ENCODE data around the gene FTHL17. TPM values are rescaled to one million over a fixed set of nuclear protein-coding genes. Genes with fewer than 3 reads are reported as not detected.

The FTHL17 gene
- total and polyA plus RNA-seq, 2 experiments from 2014 or later = not detected

DNA sequence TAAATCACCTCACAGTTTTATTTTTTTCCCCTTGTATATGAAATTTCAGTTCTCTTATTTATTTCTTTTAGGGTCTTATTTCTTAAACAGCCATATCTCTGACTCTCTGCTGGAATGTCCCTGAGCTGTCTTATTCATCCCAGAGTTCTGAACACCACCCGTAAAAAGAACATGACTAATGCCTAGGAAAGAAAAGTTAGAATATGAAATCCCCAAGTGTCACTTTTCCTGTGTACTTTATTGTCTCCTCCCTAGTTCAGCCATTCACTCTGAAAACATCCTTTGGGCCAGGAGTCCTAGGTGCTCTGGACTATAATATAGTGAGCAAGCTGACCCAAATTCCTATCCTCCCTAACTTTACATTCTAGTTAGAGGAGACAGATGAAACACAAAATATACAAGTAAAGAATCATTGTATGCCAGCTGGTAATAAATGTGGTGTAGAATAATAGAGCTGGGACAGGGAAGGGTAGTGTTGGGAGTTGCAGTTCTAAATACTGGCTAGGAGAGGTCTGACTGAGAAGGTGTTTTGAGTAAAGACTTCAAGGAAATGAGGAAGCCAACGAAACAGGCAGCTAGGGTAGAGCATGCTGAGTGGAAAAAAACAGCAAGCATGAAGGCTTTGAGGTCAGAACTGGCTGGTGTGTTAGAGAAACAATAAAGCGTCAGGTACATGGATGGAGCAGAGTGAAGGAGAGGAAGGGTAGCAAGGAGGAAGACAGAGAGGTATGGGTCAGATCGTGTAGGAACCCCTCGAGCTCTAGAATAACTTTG lies 40.6 kb upstream of the FTHL17 start:
- H3K79me2 ChIP-seq (ENCODE audit: insufficient read depth) = no peaks in the 10 kb centered on the region
- H3K27me3 ChIP-seq (replicated peaks; ENCODE audit: insufficient read depth) = no peaks in the 10 kb centered on the region
- H3K36me3 ChIP-seq (ENCODE audit: low read depth) = no peaks in the 10 kb centered on the region
- 39 to 41% methylated on average over 5 of the region's 5 CpGs for WGBS, 2 experiments (ENCODE audit: low coverage in 1 of 2, low lambda C conversion rate in 2 of 2, missing lambda C conversion rate in 2 of 2)
- H2AFZ ChIP-seq = no peak overlapping the region
- no peaks in the 10 kb centered on the region for H3F3A ChIP-seq (ENCODE audit: insufficient read depth)
- no peaks in the 10 kb centered on the region for H4K20me1 ChIP-seq (ENCODE audit: insufficient read depth)
- no peaks in the 10 kb centered on the region for H3K9me2 ChIP-seq (ENCODE audit: insufficient read depth)
- H3K27ac ChIP-seq = no peak overlapping the region
- DNase-seq = no peak
- in situ Hi-C loops (cut with MboI) = no loop called here
- H3K9me3 ChIP-seq (ENCODE audit: low read depth) = no peaks in the 10 kb centered on the region
- H3K4me1 ChIP-seq (ENCODE audit: insufficient read depth) = no peaks in the 10 kb centered on the region
- no peak overlapping the region for H3K4me3 ChIP-seq
- TF ChIP-seq EZH2phosphoT487 (IDR thresholded peaks at IDR 0.05; ENCODE audit: insufficient read depth, low read depth) = no peak
- no peak for TF ChIP-seq EZH2 (IDR thresholded peaks at IDR 0.05; ENCODE audit: insufficient read depth, poor library complexity, severe bottlenecking)
- H3K9ac ChIP-seq = no peak overlapping the region
- H3K4me2 ChIP-seq (ENCODE audit: unreplicated experiment) = no peak overlapping the region

DNA sequence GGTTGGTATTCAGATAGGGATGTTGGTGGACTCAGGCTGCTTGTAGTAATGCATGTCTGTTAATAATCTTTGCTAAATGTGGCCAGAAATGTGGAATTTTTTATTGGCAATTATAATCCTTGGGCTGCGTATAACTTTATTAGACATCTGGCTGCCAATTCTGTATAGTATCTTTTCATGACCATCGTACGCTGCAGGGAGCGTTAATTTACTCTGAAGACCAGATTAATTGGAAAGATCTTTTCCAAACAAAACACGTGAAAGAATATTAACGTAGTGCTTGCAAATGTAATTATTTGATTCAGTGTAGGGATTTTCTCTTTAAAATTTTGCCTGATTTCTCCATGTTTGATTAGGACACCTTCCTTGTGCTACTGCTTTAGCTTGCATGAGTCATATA lies 38.8 kb upstream of the FTHL17 start:
- no peaks in the 10 kb centered on the region for H3K27me3 ChIP-seq (replicated peaks; ENCODE audit: insufficient read depth)
- H2AFZ ChIP-seq = no peak overlapping the region
- no peak overlapping the region for H3K4me2 ChIP-seq (ENCODE audit: unreplicated experiment)
- no peak overlapping the region for H3K27ac ChIP-seq
- no peaks in the 10 kb centered on the region for H3K9me2 ChIP-seq (ENCODE audit: insufficient read depth)
- no peaks in the 10 kb centered on the region for H3F3A ChIP-seq (ENCODE audit: insufficient read depth)
- WGBS, 2 experiments (ENCODE audit: low coverage in 1 of 2, low lambda C conversion rate in 2 of 2, missing lambda C conversion rate in 2 of 2) = 6 to 12% methylated on average over 6 of the region's 6 CpGs
- H3K4me3 ChIP-seq = no peak overlapping the region
- H3K9me3 ChIP-seq (ENCODE audit: low read depth) = no peaks in the 10 kb centered on the region
- H3K4me1 ChIP-seq (ENCODE audit: insufficient read depth) = no peaks in the 10 kb centered on the region
- H3K9ac ChIP-seq = no peak overlapping the region
- in situ Hi-C loops (cut with MboI) = no loop called here
- H4K20me1 ChIP-seq (ENCODE audit: insufficient read depth) = no peaks in the 10 kb centered on the region
- no peaks in the 10 kb centered on the region for H3K79me2 ChIP-seq (ENCODE audit: insufficient read depth)
- H3K36me3 ChIP-seq (ENCODE audit: low read depth) = no peaks in the 10 kb centered on the region
- TF ChIP-seq EZH2 (IDR thresholded peaks at IDR 0.05; ENCODE audit: insufficient read depth, poor library complexity, severe bottlenecking) = no peak
- no peak for TF ChIP-seq EZH2phosphoT487 (IDR thresholded peaks at IDR 0.05; ENCODE audit: insufficient read depth, low read depth)
- no peak for DNase-seq

DNA sequence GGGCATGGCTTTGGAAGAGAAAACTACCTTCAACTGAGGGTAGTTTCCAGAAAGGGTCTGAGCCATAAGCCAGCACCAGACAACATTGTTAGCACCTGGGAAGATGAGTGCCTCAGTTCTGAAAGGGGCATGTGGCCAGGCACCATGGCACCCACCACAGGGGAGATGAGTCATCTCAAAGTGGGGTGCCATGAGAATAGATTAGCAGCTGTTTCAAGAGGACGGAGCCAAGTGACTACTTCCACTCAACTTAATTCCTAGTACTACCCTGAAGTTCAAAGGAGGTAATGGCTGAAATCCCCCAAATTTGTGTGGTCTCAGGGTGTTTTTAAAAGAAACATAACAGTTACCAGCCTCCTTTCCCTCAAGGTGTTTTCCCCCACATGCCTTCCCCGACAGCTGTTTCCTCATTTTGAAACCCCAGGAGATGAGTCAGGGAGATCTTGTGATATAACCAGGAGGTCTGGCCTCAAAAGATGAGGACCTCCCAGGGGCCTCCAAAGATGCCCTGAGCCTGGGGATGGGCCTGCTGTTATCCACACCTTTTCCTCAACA lies 27.8 kb upstream of the FTHL17 start:
- H3K36me3 ChIP-seq (ENCODE audit: low read depth) = no peaks in the 10 kb centered on the region
- H2AFZ ChIP-seq = no peak overlapping the region
- H3K27me3 ChIP-seq (replicated peaks; ENCODE audit: insufficient read depth) = no peaks in the 10 kb centered on the region
- no peak overlapping the region for H3K9ac ChIP-seq
- no peaks in the 10 kb centered on the region for H3K9me3 ChIP-seq (ENCODE audit: low read depth)
- no peak for DNase-seq
- 35 to 43% methylated on average over 2 of the region's 2 CpGs for WGBS, 2 experiments (ENCODE audit: low coverage in 1 of 2, low lambda C conversion rate in 2 of 2, missing lambda C conversion rate in 2 of 2)
- H3K79me2 ChIP-seq (ENCODE audit: insufficient read depth) = no peaks in the 10 kb centered on the region
- H3K9me2 ChIP-seq (ENCODE audit: insufficient read depth) = no peaks in the 10 kb centered on the region
- no peaks in the 10 kb centered on the region for H3F3A ChIP-seq (ENCODE audit: insufficient read depth)
- H4K20me1 ChIP-seq (ENCODE audit: insufficient read depth) = no peaks in the 10 kb centered on the region
- H3K4me2 ChIP-seq (ENCODE audit: unreplicated experiment) = no peak overlapping the region
- in situ Hi-C loops (cut with MboI) = no loop called here
- TF ChIP-seq EZH2phosphoT487 (IDR thresholded peaks at IDR 0.05; ENCODE audit: insufficient read depth, low read depth) = no peak
- TF ChIP-seq EZH2 (IDR thresholded peaks at IDR 0.05; ENCODE audit: insufficient read depth, poor library complexity, severe bottlenecking) = no peak
- no peak overlapping the region for H3K27ac ChIP-seq
- H3K4me1 ChIP-seq (ENCODE audit: insufficient read depth) = no peaks in the 10 kb centered on the region
- no peak overlapping the region for H3K4me3 ChIP-seq

DNA sequence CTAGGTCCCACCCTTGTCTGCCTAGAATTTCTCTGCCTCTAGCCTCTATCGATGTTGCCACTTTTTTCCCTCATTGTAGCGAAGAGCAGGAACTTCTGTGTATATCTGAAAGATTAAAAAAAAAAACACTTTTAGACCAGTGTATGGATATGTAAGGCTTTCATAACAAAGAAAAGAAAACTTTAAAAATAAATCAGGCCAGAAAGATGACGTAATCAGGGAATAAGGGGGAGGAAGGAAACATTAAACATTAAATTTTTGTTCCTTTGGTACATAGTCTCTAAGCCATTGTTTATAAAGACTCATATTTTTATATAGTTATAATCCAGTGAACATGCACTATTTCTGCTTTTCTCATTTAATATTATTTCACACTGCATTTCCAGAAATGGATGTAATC lies 26.2 kb upstream of the FTHL17 start:
- Histone ChIP-seq H3K9ac (no peak overlapping the region), H3K27me3 (replicated peaks; ENCODE audit: insufficient read depth) (no peaks in the 10 kb centered on the region), H3K4me2 (ENCODE audit: unreplicated experiment) (no peak overlapping the region), H3K4me1 (ENCODE audit: insufficient read depth) (no peaks in the 10 kb centered on the region), H3K36me3 (ENCODE audit: low read depth) (no peaks in the 10 kb centered on the region), H3K9me2 (ENCODE audit: insufficient read depth) (no peaks in the 10 kb centered on the region), H4K20me1 (ENCODE audit: insufficient read depth) (no peaks in the 10 kb centered on the region), H3K4me3 (no peak overlapping the region), H3F3A (ENCODE audit: insufficient read depth) (no peaks in the 10 kb centered on the region), H3K27ac (no peak overlapping the region), H2AFZ (no peak overlapping the region), H3K79me2 (ENCODE audit: insufficient read depth) (no peaks in the 10 kb centered on the region), H3K9me3 (ENCODE audit: low read depth) (no peaks in the 10 kb centered on the region)
- no peak for DNase-seq
- in situ Hi-C loops (cut with MboI) = no loop called here
- 41% methylated on average over 3 of the region's 3 CpGs for WGBS, 2 experiments (ENCODE audit: low coverage in 1 of 2, low lambda C conversion rate in 2 of 2, missing lambda C conversion rate in 2 of 2)
- TF ChIP-seq EZH2 (IDR thresholded peaks at IDR 0.05; ENCODE audit: insufficient read depth, poor library complexity, severe bottlenecking) (no peak), EZH2phosphoT487 (IDR thresholded peaks at IDR 0.05; ENCODE audit: insufficient read depth, low read depth) (no peak)
